Adrenal gland (tissue), 12 donors: ENCODE data around the gene GATA5. TPM values are rescaled to one million over a fixed set of nuclear protein-coding genes. Genes with fewer than 3 reads are reported as not detected.

Experiments
- DNase-seq, 7 donors: peaks; one replicate each; pipeline ENCODE4 v3.0.0-alpha.2; 2019 to 2020
- H3K27ac ChIP-seq, 5 donors: fragments of 200-600 bp; sonication (generic) in 4 of 5; 1 replicate in 3 of 5; 2 replicates in 2 of 5; pipeline versions ENCODE4 v1.5.1 to v1.8.0; 2016 to 2020; ENCODE audit warnings: mild to moderate bottlenecking in 1 of 5
- H3K27me3 ChIP-seq: fragments of 200-600 bp; 2 replicates; pipeline ENCODE4 v1.8.0; 2021
- H3K36me3 ChIP-seq, 2 donors: fragments of 200-600 bp; replicated peaks in 1 of 2; 1 replicate in 1 of 2; 2 replicates in 1 of 2; pipeline versions ENCODE4 v1.5.1 to v1.8.0; 2018 to 2022
- H3K4me1 ChIP-seq, 2 donors: fragments of 200-600 bp; replicated peaks in 1 of 2; 1 replicate in 1 of 2; 2 replicates in 1 of 2; pipeline versions ENCODE4 v1.5.1 to v1.8.0; 2018 to 2021
- H3K4me3 ChIP-seq, 4 donors: fragments of 200-600 bp; sonication (generic) in 3 of 4; one replicate each; pipeline ENCODE4 v1.5.1; 2016 to 2018
- H3K9me3 ChIP-seq, 3 donors: fragments of 200-600 bp; sonication (generic) in 1 of 3; replicated peaks in 1 of 3; 1 replicate in 2 of 3; 2 replicates in 1 of 3; pipeline versions ENCODE4 v1.5.1 to v1.8.0; 2016 to 2021
- POLR2A ChIP-seq, 2 donors: fragments of 450-650 bp; IDR thresholded peaks; one replicate each; pipeline ENCODE4 v1.6.1; 2017; ENCODE audit warnings: antibody characterized with exemption in 2 of 2, mild to moderate bottlenecking in 2 of 2, moderate library complexity in 1 of 2
- WGBS, 4 donors: extraction: QIAGEN DNeasy Blood & Tissue Kit in 2 of 4; methylation state at CpG; one replicate each; pipeline versions ENCODE4 v1.1.5 to v1.1.7; 2013 to 2017; 5-methylcytosine and 5-hydroxymethylcytosine counted together
- intact Hi-C, 2 donors: fragments of 100-400 bp; cut with DNase I; formaldehyde crosslinking; loops; one replicate each; pipeline versions ENCODE4 v1.14.1 to v1.15.0; 2022 to 2023
- polyA plus RNA-seq, 3 donors: library from polyadenylated mRNA; stranded (reverse); fragments of 200-250 nt in 2 of 3; fragments of 350-450 nt in 1 of 3; fragmentation: Illumina TruSeq in 1 of 3; extraction: RNeasy Lipid Tissue Mini Kit (QIAGEN cat#74804) in 1 of 3; gene quantifications; one replicate each; pipeline ENCODE4 v1.2.3, GENCODE V29; 2013 to 2014
- total RNA-seq, 9 donors: library from RNA; depleted of rRNA in 4 of 9; stranded (reverse); fragments of >200 nt in 4 of 9; fragments of 120-200 nt in 1 of 9; fragmentation: NEBNext Ultra II Directional in 1 of 9; extraction: Animal tissue kit (Norgen Biotek cat#: 25700) in 1 of 9; gene quantifications; one replicate each; pipeline versions ENCODE4 v1.1.0 to v1.2.4, GENCODE V29; 2013 to 2023
- TF ChIP-seq, protein P1 (sequence below), 6 experiments: fragments of 450-650 bp in 4 of 6; fragments of 200-600 bp in 2 of 6; sonication (generic) in 1 of 6; IDR thresholded peaks; 1 replicate in 5 of 6; 2 replicates in 1 of 6; pipeline versions ENCODE4 v1.5.1 to v1.8.0; 2016 to 2021; ENCODE audit warnings: antibody characterized with exemption in 6 of 6, mild to moderate bottlenecking in 2 of 6, moderate library complexity in 1 of 6
- donor health status: healthy with polysubstance abuse.
- donor health status: Bipolar disorder and iron deficiency.
- donor health status: DM: yes; HTN: yes; CAD: no.
- donor health status: DM: no; HTN: no; CAD: no.
- donor health status: DM: no; HTN: no; CAD: no.
- donor health status: DM: yes; HTN: yes; CAD: no.

Gene GATA5
- total and polyA plus RNA-seq, 12 donors = 0.67 to 12.0 (median 5.7) TPM

GRCh38 chr20:62457098-62457497 is 18.7 kb downstream of the GATA5 start:
- Histone ChIP-seq H3K27ac (no peak overlapping the region), H3K4me3 (no peak overlapping the region), H3K9me3 (no peaks in the 10 kb centered on the region), H3K4me1 (no peaks in the 10 kb centered on the region), H3K27me3 (no peaks in the 10 kb centered on the region), H3K36me3 (no peaks in the 10 kb centered on the region)
- WGBS, 4 donors = 83 to 85% (median 85%) methylated on average over 17 of the region's 17 CpGs; no CpG with 5 or more reads in 1 of the 4 donors
- DNase-seq = no peak
- TF ChIP-seq, protein P1, sequence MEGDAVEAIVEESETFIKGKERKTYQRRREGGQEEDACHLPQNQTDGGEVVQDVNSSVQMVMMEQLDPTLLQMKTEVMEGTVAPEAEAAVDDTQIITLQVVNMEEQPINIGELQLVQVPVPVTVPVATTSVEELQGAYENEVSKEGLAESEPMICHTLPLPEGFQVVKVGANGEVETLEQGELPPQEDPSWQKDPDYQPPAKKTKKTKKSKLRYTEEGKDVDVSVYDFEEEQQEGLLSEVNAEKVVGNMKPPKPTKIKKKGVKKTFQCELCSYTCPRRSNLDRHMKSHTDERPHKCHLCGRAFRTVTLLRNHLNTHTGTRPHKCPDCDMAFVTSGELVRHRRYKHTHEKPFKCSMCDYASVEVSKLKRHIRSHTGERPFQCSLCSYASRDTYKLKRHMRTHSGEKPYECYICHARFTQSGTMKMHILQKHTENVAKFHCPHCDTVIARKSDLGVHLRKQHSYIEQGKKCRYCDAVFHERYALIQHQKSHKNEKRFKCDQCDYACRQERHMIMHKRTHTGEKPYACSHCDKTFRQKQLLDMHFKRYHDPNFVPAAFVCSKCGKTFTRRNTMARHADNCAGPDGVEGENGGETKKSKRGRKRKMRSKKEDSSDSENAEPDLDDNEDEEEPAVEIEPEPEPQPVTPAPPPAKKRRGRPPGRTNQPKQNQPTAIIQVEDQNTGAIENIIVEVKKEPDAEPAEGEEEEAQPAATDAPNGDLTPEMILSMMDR (IDR thresholded peaks at IDR 0.05) = no peak
- no peak for TF ChIP-seq POLR2A (IDR thresholded peaks at IDR 0.05)
- intact Hi-C loops = no loop called here

GRCh38 chr20:62455929-62456328 is 19.9 kb downstream of the GATA5 start:
- intact Hi-C loops = no loop called here
- 61 to 88% (median 82%) methylated on average over 2 to 15 of the region's 15 CpGs for WGBS, 4 donors
- TF ChIP-seq, protein P1 (IDR thresholded peaks at IDR 0.05) = no peak
- TF ChIP-seq POLR2A (IDR thresholded peaks at IDR 0.05) = no peak
- Histone ChIP-seq H3K4me3 (no peak overlapping the region), H3K4me1 (no peaks in the 10 kb centered on the region), H3K36me3 (no peaks in the 10 kb centered on the region), H3K9me3 (no peaks in the 10 kb centered on the region), H3K27me3 (no peaks in the 10 kb centered on the region), H3K27ac (no peak overlapping the region)
- DNase-seq = no peak

DNA sequence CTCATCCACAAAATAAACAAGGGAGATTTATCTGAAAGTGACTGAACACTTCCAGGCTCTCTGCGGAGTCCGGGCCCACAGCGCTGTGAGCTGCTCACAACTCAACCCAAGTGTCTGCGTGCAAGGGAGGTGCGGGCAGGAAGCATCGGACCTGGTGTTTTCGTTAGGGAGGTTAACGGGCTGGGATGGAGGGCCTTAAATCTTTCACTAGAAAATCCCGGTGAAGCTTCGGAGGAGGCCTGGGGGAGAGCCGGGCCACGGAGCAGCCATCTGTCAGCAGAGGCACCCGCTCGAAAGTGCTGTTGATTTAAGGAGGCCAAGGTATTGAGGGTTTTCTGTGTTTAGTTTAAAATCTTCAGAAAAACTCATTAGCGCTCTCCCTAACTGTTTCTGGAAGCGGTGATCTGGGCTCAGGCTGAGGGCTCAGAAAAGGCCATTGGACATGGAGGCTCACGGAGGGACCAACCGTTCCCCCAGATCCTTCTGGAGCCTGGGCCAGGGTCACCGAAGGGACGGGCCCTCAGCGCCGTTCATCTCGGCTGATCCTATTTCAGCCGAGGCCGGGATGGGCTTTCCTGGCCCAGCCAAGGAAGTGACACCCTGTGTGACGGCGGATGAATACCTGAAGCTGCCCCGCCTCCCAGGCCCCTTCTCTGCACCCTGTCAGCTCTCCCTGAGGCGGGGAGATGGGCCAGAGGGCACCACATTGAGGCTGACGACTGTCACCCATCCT is 20.7 kb downstream of the GATA5 start:
- 65 to 83% (median 75%) methylated on average over 16 to 30 of the region's 30 CpGs for WGBS, 4 donors
- peak in 1 of 7 donors; percentile 22 for DNase-seq
- Histone ChIP-seq H3K27ac (no peak overlapping the region), H3K4me3 (no peak overlapping the region), H3K9me3 (no peaks in the 10 kb centered on the region), H3K4me1 (no peaks in the 10 kb centered on the region), H3K27me3 (no peaks in the 10 kb centered on the region), H3K36me3 (no peaks in the 10 kb centered on the region)
- intact Hi-C loops = no loop called here
- TF ChIP-seq, protein P1 (IDR thresholded peaks at IDR 0.05) = no peak
- TF ChIP-seq POLR2A (IDR thresholded peaks at IDR 0.05) = no peak

DNA sequence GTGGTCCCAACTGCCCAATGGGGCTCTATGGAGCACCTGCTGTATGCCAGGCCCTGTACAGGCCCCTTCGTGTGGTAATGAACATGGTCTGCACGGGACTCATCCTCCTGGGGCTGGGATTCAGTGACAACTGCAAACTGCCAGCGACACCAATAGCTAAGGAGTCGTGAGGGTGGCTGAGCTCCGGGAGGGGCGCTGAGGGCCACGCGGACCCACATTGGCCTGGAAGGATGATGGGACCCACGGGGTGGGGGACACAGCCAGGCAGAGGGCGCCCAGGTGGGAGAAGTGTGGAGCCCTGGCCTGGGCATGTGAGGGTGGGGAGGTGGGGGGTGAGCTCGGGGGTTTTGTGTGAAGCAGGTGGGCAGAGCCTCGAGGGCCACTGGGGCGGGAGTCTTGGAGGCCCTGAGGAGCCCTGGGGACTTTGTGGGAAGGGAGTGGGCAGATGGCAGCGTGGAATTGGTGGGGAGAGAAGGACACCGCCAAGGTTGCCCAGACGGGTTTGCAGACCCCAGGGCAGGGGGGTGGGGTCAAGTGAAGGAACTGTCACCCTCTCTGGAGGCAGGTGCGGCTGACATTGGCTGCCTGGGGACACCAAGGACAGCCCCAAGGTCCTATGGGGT is 22.5 kb downstream of the GATA5 start:
- intact Hi-C loops = no loop called here
- no peak for DNase-seq
- no peak overlapping the region for H3K27ac ChIP-seq
- H3K27me3 ChIP-seq = no peaks in the 10 kb centered on the region
- no peaks in the 10 kb centered on the region for H3K36me3 ChIP-seq
- no peak overlapping the region for H3K4me3 ChIP-seq
- H3K4me1 ChIP-seq = no peaks in the 10 kb centered on the region
- TF ChIP-seq POLR2A (IDR thresholded peaks at IDR 0.05) = no peak
- TF ChIP-seq, protein P1 (IDR thresholded peaks at IDR 0.05) = no peak
- H3K9me3 ChIP-seq = no peaks in the 10 kb centered on the region
- WGBS, 4 donors = 64 to 75% (median 74%) methylated on average over 4 to 17 of the region's 17 CpGs
